Muscle of arm (tissue), 14 donors: Measurements from ENCODE around the gene OOSP4A. TPM values are rescaled to one million over a fixed set of nuclear protein-coding genes. Genes with fewer than 3 reads are reported as not detected.

ENCODE experiments used
- DNase-seq: peaks from one replicate; pipeline ENCODE4 v3.0.0-alpha.2; 2013
- long read RNA-seq, 11 donors: transcript quantifications; one replicate each; lab custom pipeline, GENCODE V29; 2026
- polyA plus RNA-seq, 12 donors: library from polyadenylated mRNA; unstranded; fragments of 120-200 nt; gene quantifications; one replicate each; pipeline ENCODE4 v1.2.1, GENCODE V29; 2013; ENCODE audit not compliant: insufficient read length in 12 of 12

The OOSP4A gene
- polyA plus RNA-seq: not detected
- long read RNA-seq, donor 1: 0 reads
- long read RNA-seq, donor 2: 0 reads
- long read RNA-seq, donor 3: 0 reads
- long read RNA-seq, donor 4: 0 reads
- long read RNA-seq, donor 5: 0 reads
- long read RNA-seq, donor 6: 0 reads
- long read RNA-seq, donor 7: 0 reads
- long read RNA-seq, donor 8: 0 reads
- long read RNA-seq, donor 9: 0 reads
- long read RNA-seq, donor 10: 0 reads
- long read RNA-seq, donor 11: 0 reads

DNA sequence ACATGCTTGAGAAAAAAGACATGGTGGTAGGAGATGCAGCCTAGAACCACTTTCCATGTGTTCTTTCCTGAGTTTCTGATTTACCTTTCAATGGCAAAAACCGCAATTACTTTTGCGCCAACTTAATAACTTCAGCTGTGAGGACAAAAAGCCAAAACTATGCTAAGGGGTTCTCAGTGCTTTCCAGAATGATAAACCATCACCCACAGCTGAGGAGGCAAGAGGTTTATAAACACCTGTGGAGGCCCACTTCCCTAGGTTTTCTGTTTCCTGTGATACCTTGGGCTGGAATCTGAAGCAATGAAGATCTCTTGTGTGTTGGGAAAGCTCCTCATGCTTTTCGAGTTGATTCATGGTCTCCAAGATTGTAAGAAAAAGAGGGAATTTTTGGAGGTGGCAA, at the start of gene OOSP4A:
Gene OOSP4A (plus strand): TSS at position 301 of the 400 bp plus-strand sequence. CDS start 0 bp downstream, at position 301.
- no peak for DNase-seq

DNA sequence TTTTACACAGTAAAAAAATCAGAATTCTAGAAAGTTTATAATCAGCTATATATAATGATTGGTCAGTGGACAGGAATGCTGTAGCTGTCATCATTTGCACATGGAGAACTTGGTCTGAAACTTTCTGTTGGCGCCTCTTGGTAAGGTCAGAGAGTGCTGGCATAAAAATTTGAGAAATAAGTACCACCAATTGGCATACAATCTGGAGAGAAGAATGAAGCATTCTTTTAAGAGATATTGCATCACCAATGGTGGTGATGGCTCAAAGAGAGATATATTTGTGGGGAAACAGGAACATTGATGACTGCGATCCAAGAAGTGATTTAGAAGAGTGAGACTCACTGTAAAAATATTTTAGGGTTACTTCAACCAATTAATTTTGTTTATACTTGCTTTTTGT, 45.4 kb upstream of the OOSP4A start:
- no peak for DNase-seq

DNA sequence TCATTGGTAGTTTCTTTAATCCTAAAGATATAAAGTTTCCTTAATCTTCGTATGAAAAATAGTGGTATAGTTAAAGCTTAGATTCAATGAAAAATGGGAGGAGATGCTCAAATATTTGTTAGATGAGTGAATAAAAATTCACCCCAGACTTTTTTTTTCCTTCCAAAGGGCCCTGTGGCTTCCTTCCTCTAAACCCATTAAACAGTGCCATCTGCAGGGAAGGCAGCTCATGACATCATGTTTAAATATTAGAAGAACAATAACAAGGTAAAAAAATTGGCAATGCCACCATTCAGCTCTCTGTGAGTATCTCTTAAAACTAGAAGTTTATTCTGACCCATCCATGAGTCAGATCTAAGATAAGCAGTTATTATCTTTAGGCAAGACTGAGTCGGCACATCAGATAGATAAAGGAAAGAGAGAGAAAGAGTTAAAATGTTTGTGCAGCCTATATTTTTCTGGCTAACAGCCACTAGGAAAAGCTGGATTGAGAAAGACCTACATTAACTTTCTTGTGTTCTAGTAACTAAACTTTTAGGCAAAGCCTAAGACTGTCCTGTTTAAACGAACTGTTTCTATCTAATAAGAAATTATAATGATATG, 44.7 kb upstream of the OOSP4A start:
- DNase-seq: no peak

DNA sequence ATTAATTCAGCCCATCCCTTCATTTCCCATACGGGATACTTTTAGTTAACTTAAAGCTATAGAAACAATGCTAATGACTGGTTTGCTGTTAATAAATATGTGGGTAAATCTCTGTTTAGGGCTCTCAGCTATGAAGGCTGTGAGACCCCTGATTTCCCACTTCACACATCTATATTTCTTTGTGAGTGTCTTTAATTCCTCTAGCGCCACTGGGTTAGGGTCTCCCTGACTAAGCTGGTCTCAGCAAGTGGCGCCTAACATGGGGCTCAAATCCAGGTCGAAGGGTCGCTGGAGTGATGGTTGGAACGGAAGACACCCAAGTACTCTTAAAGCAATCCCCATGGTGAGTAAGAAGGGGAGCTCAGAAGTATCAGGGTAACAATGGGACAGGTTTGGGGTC, 40.0 kb upstream of the OOSP4A start:
- DNase-seq: no peak

DNA sequence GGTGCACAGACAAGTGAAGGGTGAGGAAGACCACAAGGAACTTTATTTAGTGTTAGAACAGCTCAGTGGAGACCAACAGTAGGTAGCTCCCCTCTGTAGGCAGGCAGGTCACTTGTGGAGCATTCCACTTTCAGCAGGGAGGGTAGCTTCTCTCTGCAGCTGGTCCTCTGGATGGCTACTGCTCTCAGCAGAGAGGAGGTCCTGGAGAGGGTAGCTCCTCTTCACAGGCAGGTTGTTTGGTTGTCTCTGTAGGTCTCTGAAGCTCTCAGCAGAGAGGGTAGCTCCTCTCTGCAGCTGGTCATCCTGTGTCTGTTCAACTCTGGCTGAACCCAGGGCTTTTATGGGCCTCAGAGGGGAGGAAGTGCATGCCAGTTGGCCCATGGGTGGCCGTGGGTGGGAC, 32.1 kb upstream of the OOSP4A start:
- no peak for DNase-seq

DNA sequence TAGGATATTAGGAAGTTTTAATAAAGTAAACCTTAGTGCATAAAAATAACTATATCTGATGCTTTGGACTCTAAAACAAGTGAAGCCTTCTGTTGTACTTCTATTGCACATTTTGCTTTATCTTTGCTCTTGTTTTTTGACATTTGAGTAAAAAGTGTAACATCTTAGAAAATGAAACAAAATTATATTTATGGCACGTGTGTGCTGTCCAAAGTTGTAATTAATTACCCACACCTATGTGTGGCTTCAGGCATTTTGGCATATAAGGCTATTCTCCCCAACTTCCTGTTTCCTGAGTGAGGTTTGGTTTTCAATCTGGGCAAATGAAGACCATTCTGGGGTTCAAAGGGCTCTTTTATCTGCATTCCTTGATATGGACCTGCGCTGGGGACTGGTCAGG, 25.7 kb upstream of the OOSP4A start, which contains the start of gene OOSP1:
Gene OOSP1 (plus strand): TSS at position 301 of the 400 bp plus-strand sequence. CDS start 23 bp downstream, at position 324.
- DNase-seq: no peak

DNA sequence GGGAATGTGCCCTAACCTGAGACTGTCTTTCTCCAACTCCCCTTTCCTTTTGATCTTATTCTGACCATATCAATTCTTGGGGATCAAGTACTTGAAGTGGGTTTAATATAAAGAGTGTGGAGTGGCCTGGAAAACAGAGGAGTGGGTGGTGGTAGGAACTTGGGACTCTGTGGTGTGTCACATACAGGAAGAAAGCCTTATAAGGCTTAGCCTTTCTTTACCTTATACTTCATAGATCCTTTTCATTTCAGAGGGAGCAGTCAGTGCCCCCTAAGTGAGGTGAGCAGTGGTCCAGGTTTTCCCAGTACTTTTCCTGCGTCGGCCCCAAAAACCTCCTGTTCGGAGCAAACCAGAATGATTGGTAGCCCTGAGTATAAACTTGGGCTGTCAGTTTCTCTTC, 25.1 kb upstream of the OOSP4A start:
- DNase-seq: no peak

DNA sequence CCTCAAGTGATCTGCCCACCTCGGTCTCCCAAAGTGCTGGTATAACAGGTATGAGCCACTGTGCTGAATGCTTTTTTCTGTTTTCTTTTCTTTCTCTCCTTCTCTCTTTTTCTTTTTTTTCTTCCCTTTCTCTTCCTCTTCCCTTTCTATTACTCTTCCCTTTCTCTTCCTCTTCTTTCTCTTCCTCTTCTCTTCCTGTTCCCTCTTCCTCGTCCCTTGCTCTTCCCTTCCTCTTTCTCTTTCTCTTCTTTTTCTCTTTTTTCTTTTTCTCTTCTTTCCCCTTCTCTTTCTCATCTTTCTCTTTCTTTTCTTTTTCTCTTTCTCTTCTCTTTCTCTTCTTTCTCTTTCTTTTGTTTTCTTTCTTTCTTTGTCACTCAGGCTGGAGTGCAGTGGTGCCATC, 24.4 kb upstream of the OOSP4A start:
- no peak for DNase-seq

DNA sequence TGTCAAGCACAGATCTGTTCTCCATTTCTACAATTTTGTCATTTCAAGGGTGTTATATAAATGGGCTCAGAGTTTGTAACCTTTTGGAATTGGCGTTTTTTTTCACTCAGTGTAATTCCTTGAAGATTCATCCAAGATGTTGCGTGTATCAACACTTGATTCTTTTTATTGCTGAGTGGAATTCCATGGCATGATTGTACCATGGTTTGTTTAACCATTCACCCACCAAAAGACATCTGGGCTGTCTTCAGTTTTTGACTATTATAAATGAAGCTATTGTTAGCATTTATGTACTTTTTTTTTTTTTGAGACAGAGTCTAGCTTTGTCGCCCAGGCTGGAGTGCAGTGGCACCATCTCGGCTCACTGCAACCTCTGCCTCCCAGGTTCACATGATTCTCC, 22.7 kb upstream of the OOSP4A start:
- DNase-seq: no peak

DNA sequence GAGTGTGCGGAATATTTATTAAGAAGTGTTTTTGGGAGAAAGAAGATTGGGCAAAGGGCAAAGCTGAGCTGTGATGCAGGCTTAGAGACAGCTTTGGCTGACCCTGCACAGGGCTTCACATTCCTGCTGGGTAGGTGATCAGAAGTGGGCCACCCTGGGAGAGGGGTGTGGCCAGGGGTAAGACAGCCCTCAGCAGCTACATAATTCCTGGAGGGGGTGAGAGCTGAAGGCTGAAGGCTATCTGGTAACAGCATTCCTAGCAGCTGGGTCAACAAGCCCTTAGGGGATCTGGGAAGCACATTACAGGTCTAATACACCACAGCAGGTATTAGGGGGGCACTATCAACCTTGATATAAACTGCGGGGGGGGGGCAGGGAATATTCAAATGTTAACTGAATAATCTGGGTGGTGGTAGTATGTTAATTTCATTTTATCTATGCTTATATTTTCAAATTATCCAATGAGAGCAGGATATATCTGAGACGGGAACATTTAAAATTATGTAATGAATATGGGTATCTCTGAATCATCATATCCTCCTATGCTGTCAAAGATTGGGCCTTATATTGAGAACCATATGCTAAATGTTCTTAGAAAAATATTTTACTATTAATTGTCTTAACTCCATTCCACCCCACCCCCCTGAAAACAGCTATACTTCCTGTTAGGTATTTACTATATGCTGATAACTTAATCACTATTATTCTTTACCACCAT, 19.7 kb upstream of the OOSP4A start:
- DNase-seq: no peak

DNA sequence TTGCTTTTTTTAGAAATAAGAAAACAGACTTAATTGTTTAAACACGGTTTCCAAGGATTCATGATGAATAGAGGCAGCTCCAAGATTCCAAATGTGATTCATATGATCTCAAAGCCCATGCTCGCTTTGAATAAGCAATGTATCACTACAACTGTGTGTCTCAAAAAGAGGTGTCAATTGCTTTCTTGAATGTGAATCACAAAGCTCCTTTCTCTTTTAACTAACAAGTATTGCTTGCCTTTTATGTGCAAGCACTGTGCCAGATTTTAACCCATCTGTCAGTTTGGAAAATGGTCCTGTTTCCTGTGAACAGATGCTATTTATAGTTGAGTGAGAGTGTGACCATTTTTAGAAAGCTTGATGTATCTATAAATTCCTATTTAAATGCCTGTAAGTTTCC, 19.1 kb upstream of the OOSP4A start:
- DNase-seq: no peak

DNA sequence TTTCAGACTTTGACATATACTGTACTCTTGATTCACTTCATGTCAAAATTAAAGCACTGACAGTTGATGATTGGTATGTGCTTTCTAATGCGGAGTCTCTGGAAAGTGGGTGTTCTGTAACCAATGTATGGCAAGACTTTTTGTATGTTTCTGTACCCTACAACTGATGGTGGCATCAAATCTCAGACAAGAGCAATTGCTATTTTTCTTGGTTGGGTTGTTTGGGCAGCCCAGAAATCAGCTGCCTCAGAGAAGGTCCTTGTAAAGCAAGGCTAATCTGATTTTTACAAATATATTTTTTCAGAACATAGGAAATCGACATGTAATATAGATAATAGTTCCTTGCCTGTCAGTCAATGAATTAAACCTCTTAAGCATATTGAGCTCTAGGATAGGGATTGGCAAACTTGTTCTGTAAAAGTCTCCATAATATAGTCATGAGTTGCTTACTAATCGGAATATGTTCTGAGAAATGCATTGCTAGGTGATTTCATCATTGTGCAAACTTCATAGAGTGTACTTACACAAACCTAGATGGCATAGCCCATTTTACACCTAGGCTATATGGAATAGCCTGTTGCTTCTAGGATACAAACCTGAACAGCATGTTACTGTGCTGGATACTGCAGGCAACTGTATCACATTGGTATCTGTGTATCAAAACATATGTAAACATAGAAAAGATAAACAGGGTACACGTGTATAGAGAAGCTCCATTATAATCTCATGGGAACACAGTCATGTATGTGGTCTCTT, 10.2 kb upstream of the OOSP4A start:
- DNase-seq: no peak

DNA sequence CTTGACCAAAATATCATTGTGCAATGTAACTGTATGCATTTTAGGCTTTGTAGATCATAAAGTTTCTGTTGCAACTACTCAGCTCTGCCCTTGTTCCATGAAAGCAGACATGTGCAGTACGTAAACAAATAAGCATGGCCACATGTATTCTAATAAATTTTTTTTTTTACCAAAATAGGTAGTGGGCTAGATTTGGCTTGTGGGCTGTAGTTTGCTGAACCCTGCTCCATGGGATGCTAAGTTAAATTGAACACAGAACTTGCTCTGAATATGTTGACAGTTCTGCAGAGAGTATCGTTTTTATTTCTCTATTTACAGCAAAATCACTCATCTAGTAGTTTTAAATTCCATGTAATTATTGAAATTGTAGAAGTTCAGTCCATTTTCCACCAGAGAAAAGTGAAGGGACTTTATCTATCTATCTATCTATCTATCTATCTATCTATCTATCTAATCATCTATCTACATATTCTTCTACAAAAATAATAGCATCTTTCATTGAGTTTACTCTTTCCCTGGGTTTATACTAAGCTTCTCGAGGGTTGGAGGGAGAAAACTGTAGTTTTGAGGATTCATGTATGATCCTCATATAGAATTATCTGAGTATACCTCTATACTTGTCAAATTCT, 9.5 kb upstream of the OOSP4A start:
- no peak for DNase-seq

DNA sequence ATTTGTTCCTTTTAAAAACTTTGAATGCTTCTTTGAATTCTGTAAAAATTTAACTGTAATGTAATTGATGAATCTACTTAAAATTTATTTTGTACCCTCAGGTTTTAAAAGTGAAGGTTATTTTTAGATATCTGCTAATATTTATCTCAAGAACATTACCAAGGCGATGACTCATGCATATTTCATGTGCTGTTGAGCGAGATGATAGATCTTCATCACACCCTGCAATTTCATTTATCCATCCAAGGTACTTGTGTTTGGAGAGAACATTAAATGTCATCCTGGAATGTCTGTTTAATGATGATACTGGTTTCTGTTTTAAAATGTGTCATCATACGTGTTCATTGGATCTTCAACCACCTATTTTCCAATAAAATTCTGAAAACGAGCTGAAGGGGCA, 6.7 kb upstream of the OOSP4A start:
- DNase-seq: no peak

DNA sequence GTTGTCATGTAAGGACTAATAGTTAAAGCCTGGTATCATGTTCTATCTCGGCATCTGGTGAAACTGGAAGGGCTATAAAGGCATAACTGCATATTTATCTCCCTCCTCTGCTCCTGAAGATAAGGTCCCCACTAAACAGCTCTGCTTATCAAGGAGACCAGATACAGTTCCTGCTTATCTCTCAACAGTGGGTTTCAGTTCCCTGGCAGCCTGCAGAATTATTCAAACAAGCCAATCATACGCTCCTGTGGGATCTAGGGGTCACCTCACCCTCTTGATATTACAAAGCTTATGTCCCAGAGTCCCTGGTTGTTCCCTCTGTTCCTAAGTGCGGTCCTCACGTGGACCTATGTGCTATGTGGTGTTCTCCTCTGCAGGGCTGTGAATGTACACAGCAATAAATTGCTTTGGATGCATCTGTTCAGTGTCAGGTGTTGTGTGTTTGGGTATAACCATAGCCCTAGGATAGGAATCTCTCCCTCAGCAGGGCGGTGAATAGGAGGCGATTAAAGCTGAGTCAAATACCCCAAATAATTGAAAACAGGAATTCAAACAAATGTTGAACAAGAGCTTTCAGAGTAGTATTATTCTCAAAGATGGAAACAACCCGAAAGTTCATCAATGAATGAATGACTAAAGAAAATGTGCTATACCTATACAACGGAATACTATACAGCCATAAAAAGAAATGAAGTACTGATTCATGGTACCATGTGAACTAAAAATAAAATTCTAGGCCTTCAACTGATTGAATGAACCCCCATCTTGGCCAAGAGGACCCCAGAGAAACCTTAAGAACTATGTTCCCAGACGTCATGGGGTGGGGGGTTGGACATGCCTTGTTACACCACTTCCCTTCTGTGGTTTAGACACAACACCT, 3.1 kb upstream of the OOSP4A start:
- no peak for DNase-seq

DNA sequence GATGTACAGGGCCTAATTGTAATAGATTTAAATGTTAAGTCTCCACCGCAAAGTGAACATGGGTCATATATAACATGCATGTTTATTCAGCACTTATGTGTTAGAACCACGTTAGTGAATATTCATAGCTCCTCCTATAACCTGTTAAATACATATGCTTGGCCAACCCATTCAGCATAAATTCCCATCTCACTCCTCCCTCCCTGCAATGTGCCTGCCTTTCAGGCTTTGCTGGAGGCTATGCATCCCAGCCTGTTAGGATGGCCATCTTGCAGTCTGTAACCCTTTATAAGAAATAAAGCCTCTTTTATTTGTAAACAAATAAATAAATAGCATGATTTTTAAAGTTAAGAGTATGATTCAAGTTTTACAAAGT, 1.7 kb upstream of the OOSP4A start:
- DNase-seq: no peak

DNA sequence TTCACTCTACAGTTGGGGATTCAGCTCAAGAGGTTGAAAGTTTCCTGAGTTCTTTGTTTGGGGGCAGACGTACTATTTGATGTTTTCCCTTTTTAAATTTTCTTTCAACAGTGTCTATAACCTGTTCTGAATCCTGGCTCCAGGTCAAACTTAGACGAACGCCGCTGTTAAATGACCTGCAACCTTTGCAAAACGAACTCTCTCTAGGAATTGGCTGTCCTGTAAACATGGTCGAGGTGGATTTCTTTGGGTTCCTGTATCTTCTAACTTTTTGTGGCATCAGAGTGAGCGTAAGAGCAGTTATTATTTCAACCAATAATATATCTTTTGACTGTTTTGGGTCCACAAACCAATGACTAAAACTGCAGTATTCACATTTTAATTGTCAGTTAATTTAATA, 1.6 kb downstream of the OOSP4A start:
- no peak for DNase-seq

DNA sequence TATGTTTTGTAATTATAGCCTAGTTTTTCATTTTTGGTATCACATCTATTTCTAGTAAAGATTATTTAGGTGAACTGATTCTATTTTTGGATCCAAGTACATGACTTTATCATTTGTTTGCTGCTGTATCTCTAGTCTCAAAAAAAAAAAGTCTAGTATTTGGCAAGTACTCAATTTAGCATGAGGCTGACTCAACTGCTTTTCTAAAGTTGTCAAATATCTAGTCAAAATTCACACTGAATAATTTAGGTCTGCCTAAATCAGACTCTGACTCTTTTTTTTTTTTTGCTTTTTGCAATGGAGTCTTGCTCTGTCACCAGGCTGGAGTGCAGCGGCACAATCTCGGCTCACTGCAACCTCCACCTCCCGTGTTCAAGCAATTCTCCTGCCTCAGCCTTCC, 2.4 kb downstream of the OOSP4A start:
- no peak for DNase-seq

DNA sequence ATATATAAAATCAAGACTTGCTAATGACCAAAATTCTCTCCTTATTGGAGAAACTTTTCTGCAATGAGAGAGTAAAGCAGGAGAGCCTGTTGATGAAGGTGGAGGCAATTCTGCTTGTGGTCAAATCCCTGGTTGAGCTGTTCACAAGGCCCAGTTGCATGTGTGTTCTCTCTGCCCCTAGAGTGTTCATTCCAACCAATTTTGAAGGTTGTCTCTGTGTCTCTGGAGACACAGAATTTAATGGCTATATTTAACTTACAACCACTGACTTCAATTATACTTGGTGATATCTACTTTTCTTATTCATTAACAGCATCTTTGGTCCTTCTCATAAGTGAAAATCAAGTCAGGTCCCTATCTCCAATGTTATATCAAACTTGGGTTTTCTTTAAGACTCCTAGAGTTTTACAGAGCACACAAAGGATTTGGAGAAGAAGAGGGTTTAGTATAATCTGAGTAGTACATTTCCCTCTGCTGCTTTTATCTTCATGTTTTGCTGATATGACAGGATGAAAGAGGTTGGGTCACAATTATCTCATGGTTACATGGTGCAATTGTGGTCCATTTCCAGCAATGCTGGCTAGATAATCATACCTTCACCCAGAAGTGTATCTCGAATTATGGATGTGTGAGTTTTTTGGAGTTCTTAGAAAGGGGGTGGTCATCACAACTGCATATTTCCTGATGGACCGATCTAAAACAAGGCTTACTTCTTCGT, 4.0 kb downstream of the OOSP4A start:
- DNase-seq: no peak

DNA sequence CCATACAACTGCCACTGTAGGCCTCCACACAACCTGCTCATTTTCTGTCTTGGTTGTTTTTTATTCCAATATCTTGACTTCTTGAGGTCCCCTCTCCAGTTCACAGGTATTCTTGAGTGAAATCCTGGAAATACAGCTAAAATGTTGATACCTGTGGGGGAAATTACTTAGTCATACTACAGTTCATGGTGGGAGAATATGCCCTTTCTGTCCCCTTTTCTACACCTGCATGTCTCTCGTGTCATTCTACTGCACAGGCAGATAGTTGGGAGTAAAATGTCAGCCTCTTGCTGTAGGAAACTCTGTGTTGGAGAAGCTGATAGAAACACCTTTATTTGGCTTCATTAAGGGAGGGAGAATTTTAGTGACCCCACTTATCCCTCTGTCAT, 4.6 kb downstream of the OOSP4A start:
- DNase-seq: no peak
